ENCODE measurements around the gene ZNF770. TPM values are rescaled to one million over a fixed set of nuclear protein-coding genes. Genes with fewer than 3 reads are reported as not detected.

The ZNF770 gene
- total and polyA plus RNA-seq, 9 of the 15 experiments (the other 6 are each of a cell fraction or from before 2014, with no cell fraction given), result 3.4 to 50.8 (median 40.3) TPM

GRCh38 chr15:34988027-34988902, at the start of gene ZNF770 (continued):
- TF ChIP-seq SETDB1 (IDR thresholded peaks at IDR 0.05; ENCODE audit: low read length), result peak; percentile 35
- TF ChIP-seq ZNF79 (CRISPR knock-in tag; IDR thresholded peaks at IDR 0.05; ENCODE audit: low read depth), result no peak
- TF ChIP-seq ZNF507 (tag; conservative IDR thresholded peaks at IDR 0.05), result no peak
- TF ChIP-seq FOXJ2 (tag; IDR thresholded peaks at IDR 0.05), result no peak
- no peak for TF ChIP-seq DACH1 (IDR thresholded peaks at IDR 0.05; ENCODE audit: partially characterized antibody)
- no peak for TF ChIP-seq NFIX (CRISPR knock-in tag; IDR thresholded peaks at IDR 0.05; ENCODE audit: low read depth)
- TF ChIP-seq ZNF395 (CRISPR knock-in tag; IDR thresholded peaks at IDR 0.05), result peak; percentile 80
- 0 out of 2 replicates have a peak, but pooled peaks have one; percentile 35 for TF ChIP-seq RHOXF2B (CRISPR knock-in tag; conservative IDR thresholded peaks at IDR 0.05)
- TF ChIP-seq CREM (IDR thresholded peaks at IDR 0.05; ENCODE audit: low read depth), result peak; percentile 63; the same call in 1 of the 2 replicates
- 0 out of 2 replicates have a peak, but pooled peaks have one; percentile 12 for TF ChIP-seq ZBTB17 (CRISPR knock-in tag; IDR thresholded peaks at IDR 0.05)
- no peak for TF ChIP-seq SRSF1 (IDR thresholded peaks at IDR 0.05; ENCODE audit: low read depth, low read length)
- TF ChIP-seq ZNF3 (CRISPR knock-in tag; IDR thresholded peaks at IDR 0.05), result no peak
- no peak for TF ChIP-seq RAD51 (IDR thresholded peaks at IDR 0.05; ENCODE audit: borderline replicate concordance, low read depth)
- TF ChIP-seq MECOM (CRISPR knock-in tag; IDR thresholded peaks at IDR 0.05), result no peak
- no peak for TF ChIP-seq RBM17 (IDR thresholded peaks at IDR 0.05; ENCODE audit: borderline replicate concordance, low read depth, low read length)
- peak; percentile 70; the same call in 1 of the 2 replicates for TF ChIP-seq ZNF12 (CRISPR knock-in tag; IDR thresholded peaks at IDR 0.05)
- no peak for TF ChIP-seq NR1H2 (CRISPR knock-in tag; IDR thresholded peaks at IDR 0.05)
- no peak for TF ChIP-seq ARID2 (IDR thresholded peaks at IDR 0.05)
- TF ChIP-seq PTRF (tag; IDR thresholded peaks at IDR 0.05), result no peak
- peak; percentile 66 for TF ChIP-seq HMGN3 (IDR thresholded peaks at IDR 0.05; ENCODE audit: borderline replicate concordance, extremely low read depth, insufficient read length, low read depth, low read length)
- peak; percentile 86; the same call in 1 of the 2 replicates for TF ChIP-seq HMGXB4 (CRISPR knock-in tag; IDR thresholded peaks at IDR 0.05)
- peak; percentile 61 for TF ChIP-seq TARDBP (IDR thresholded peaks at IDR 0.05)
- TF ChIP-seq HLTF (IDR thresholded peaks at IDR 0.05), result no peak
- no peak for TF ChIP-seq CLOCK (CRISPR knock-in tag; IDR thresholded peaks at IDR 0.05; ENCODE audit: borderline replicate concordance)

Measured in K562 (cell line).